H9 (cell line): ENCODE measurements around the gene THSD7B. TPM values are rescaled to one million over a fixed set of nuclear protein-coding genes. Genes with fewer than 3 reads are reported as not detected.

Experiments
- DNase-seq: peaks from one replicate; pipeline ENCODE4 v3.0.0-alpha.2; 2017
- H2AFZ ChIP-seq: one replicate; pipeline ENCODE4 v1.6.1; 2013; ENCODE audit warnings: mild to moderate bottlenecking, low read length, control low read depth, moderate library complexity
- H2AK5ac ChIP-seq: 2 replicates; pipeline ENCODE4 v1.6.1; 2013; ENCODE audit warnings: low read length, control low read depth, mixed read lengths; ENCODE audit not compliant: insufficient read length
- H2BK120ac ChIP-seq: one replicate; pipeline ENCODE4 v1.6.1; 2013; ENCODE audit warnings: low read depth, mild to moderate bottlenecking, low read length, control low read depth, inconsistent platforms; ENCODE audit not compliant: poor library complexity, severe bottlenecking
- H2BK12ac ChIP-seq: 2 replicates; pipeline ENCODE4 v1.6.1; 2013; ENCODE audit warnings: low read length, control low read depth, mixed read lengths, low read depth; ENCODE audit not compliant: insufficient read length
- H2BK15ac ChIP-seq: 2 replicates; pipeline ENCODE4 v1.6.1; 2013; ENCODE audit warnings: low read depth, low read length, control low read depth
- H2BK20ac ChIP-seq: one replicate; pipeline ENCODE4 v1.6.1; 2013; ENCODE audit warnings: low read depth, mild to moderate bottlenecking, low read length, control low read depth, inconsistent platforms; ENCODE audit not compliant: poor library complexity, severe bottlenecking
- H2BK5ac ChIP-seq: 2 replicates; pipeline ENCODE4 v1.6.1; 2013; ENCODE audit warnings: low read length, control low read depth, mixed read lengths; ENCODE audit not compliant: insufficient read length
- H3K14ac ChIP-seq: 2 replicates; pipeline ENCODE4 v1.6.1; 2013; ENCODE audit warnings: low read length, control low read depth; ENCODE audit not compliant: insufficient read depth
- H3K18ac ChIP-seq: 2 replicates; pipeline ENCODE4 v1.6.1; 2013; ENCODE audit warnings: low read depth, mild to moderate bottlenecking, mixed read lengths, low read length, control low read depth; ENCODE audit not compliant: insufficient read length
- H3K23ac ChIP-seq: 2 replicates; pipeline ENCODE4 v1.6.1; 2013; ENCODE audit warnings: low read length, control low read depth, mixed read lengths, low read depth; ENCODE audit not compliant: insufficient read length
- H3K23me2 ChIP-seq: 2 replicates; pipeline ENCODE4 v1.6.1; 2013; ENCODE audit warnings: low read depth, mild to moderate bottlenecking, mixed read lengths, low read length, control low read depth; ENCODE audit not compliant: insufficient read length, poor library complexity, severe bottlenecking
- H3K27ac ChIP-seq: 2 replicates; pipeline ENCODE4 v1.5.1; 2013; ENCODE audit warnings: low read length, control low read depth, mixed read lengths, low read depth; ENCODE audit not compliant: insufficient read length
- H3K27me3 ChIP-seq: 2 replicates; pipeline ENCODE4 v1.6.1; 2013; ENCODE audit warnings: low read length, control low read depth, inconsistent platforms; ENCODE audit not compliant: insufficient read depth
- H3K4ac ChIP-seq: 2 replicates; pipeline ENCODE4 v1.6.1; 2013; ENCODE audit warnings: low read depth, mild to moderate bottlenecking, control low read depth, inconsistent platforms, low read length, moderate library complexity
- H3K4me1 ChIP-seq: 2 replicates; pipeline ENCODE4 v1.6.1; 2013; ENCODE audit warnings: low read length, control low read depth, inconsistent platforms; ENCODE audit not compliant: insufficient read depth
- H3K4me2 ChIP-seq: 2 replicates; pipeline ENCODE4 v1.6.1; 2013; ENCODE audit warnings: low read length, control low read depth, mixed read lengths; ENCODE audit not compliant: insufficient read length, insufficient read depth
- H3K56ac ChIP-seq: 2 replicates; pipeline ENCODE4 v1.6.1; 2013; ENCODE audit warnings: low read depth, mild to moderate bottlenecking, mixed read lengths, low read length, control low read depth; ENCODE audit not compliant: insufficient read length
- H3K79me1 ChIP-seq: 2 replicates; pipeline ENCODE4 v1.6.1; 2013; ENCODE audit warnings: low read depth, mild to moderate bottlenecking, moderate library complexity, low read length, control low read depth, inconsistent platforms; ENCODE audit not compliant: insufficient read depth, poor library complexity, severe bottlenecking
- H3K79me2 ChIP-seq: 2 replicates; pipeline ENCODE4 v1.6.1; 2013; ENCODE audit warnings: low read length, control low read depth, inconsistent platforms; ENCODE audit not compliant: insufficient read depth
- H3K9ac ChIP-seq: 2 replicates; pipeline ENCODE4 v1.6.1; 2013; ENCODE audit warnings: low read length, control low read depth, mixed read lengths; ENCODE audit not compliant: insufficient read length; ENCODE audit errors: extremely low read depth
- H3K9me3 ChIP-seq: one replicate; pipeline ENCODE4 v1.6.1; 2013; ENCODE audit warnings: low read depth, low read length, inconsistent platforms; ENCODE audit not compliant: control insufficient read depth
- H3T11ph ChIP-seq: one replicate; pipeline ENCODE4 v1.6.1; 2013; ENCODE audit warnings: mild to moderate bottlenecking, low read length, control low read depth, inconsistent platforms
- H4K20me1 ChIP-seq: one replicate; pipeline ENCODE4 v1.6.1; 2013; ENCODE audit not compliant: control insufficient read depth, insufficient read length, insufficient read depth
- H4K5ac ChIP-seq: 2 replicates; pipeline ENCODE4 v1.6.1; 2013; ENCODE audit warnings: low read depth, mild to moderate bottlenecking, mixed read lengths, low read length, control low read depth; ENCODE audit not compliant: insufficient read length
- H4K8ac ChIP-seq: replicated peaks from 2 replicates; pipeline ENCODE4 v1.6.1; 2013; ENCODE audit warnings: low read length, control low read depth, mixed read lengths, low read depth; ENCODE audit not compliant: insufficient read length
- H4K91ac ChIP-seq: 2 replicates; pipeline ENCODE4 v1.6.1; 2013; ENCODE audit warnings: low read depth, mild to moderate bottlenecking, moderate library complexity, mixed read lengths, low read length, control low read depth; ENCODE audit not compliant: insufficient read length
- H3K27ac Mint-ChIP-seq, 3 experiments: 2 replicates in 2 of 3; 3 replicates in 1 of 3; pipeline ENCODE4 v1.8.0; 2020 to 2021; ENCODE audit warnings: mixed read lengths in 3 of 3, mild to moderate bottlenecking in 1 of 3, moderate library complexity in 1 of 3
- H3K27me3 Mint-ChIP-seq: 2 replicates; pipeline ENCODE4 v1.8.0; 2021; ENCODE audit warnings: low read depth, mild to moderate bottlenecking, moderate library complexity, mixed read lengths
- H3K36me3 Mint-ChIP-seq, 3 experiments: 2 replicates in 2 of 3; 3 replicates in 1 of 3; pipeline ENCODE4 v1.8.0; 2020 to 2021; ENCODE audit warnings: low read depth in 3 of 3, mixed read lengths in 3 of 3; ENCODE audit not compliant: insufficient read depth in 1 of 3
- H3K4me1 Mint-ChIP-seq, 2 experiments: 2 replicates each; pipeline ENCODE4 v1.8.0; 2020; ENCODE audit warnings: mixed read lengths in 2 of 2
- H3K4me3 Mint-ChIP-seq, 2 experiments: 2 replicates in 1 of 2; 3 replicates in 1 of 2; pipeline ENCODE4 v1.8.0; 2020 to 2021; ENCODE audit warnings: mild to moderate bottlenecking in 2 of 2, mixed read lengths in 2 of 2, moderate library complexity in 1 of 2
- H3K9me3 Mint-ChIP-seq, 2 experiments: 2 replicates in 1 of 2; 3 replicates in 1 of 2; pipeline ENCODE4 v1.8.0; 2020; ENCODE audit warnings: mild to moderate bottlenecking in 2 of 2, mixed read lengths in 2 of 2, moderate library complexity in 1 of 2
- WGBS: extraction: QIAGEN DNeasy Blood & Tissue Kit; methylation state at CpG from one replicate; pipeline ENCODE4 v1.1.7; 2013; ENCODE audit warnings: missing lambda C conversion rate, low lambda C conversion rate, mixed read lengths; ENCODE audit not compliant: insufficient read length; ENCODE audit errors: extremely low coverage; 5-methylcytosine and 5-hydroxymethylcytosine counted together
- total RNA-seq: library from RNA; stranded (reverse); gene quantifications from 2 replicates; pipeline ENCODE4 v1.2.1, GENCODE V29; 2021
- TF ChIP-seq, protein P1 (sequence below): fragments of 200-600 bp; sonication (generic); conservative IDR thresholded peaks from 3 replicates; pipeline ENCODE4 v1.8.0; 2021; ENCODE audit warnings: antibody characterized with exemption, mild to moderate bottlenecking

Gene THSD7B
- total RNA-seq, 1 experiment from 2014 or later = 0.85 TPM

DNA sequence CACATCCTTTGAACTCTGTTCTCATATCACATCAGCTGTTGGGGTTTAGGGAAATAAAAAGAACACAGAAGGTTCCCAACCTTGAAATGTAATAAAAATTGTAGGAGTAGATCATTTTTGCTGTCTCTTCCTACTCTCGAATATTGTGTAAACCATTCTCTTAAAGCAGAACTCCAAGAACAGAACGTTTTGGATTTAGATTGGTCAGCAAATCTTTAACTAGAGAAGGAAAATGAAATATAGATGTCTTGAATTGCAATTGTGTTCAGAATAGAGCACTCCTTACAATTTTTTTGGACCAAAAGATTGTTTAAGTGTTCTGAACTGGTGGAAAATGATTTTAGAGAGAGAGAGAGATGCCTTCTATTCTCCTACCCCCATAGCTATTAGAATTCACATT is 23.9 kb upstream of the THSD7B start:
- no peak overlapping the region for H3K9ac ChIP-seq
- H4K91ac ChIP-seq = no peak overlapping the region
- no peaks in the 10 kb centered on the region for H3K79me2 ChIP-seq
- no peak overlapping the region for H2BK120ac ChIP-seq
- no peak overlapping the region for H3K4ac ChIP-seq
- no CpG with 5 or more reads among the region's 2 CpGs for WGBS
- no peak overlapping the region for H3K18ac ChIP-seq
- no peak overlapping the region for H3K27ac ChIP-seq
- TF ChIP-seq, protein P1, sequence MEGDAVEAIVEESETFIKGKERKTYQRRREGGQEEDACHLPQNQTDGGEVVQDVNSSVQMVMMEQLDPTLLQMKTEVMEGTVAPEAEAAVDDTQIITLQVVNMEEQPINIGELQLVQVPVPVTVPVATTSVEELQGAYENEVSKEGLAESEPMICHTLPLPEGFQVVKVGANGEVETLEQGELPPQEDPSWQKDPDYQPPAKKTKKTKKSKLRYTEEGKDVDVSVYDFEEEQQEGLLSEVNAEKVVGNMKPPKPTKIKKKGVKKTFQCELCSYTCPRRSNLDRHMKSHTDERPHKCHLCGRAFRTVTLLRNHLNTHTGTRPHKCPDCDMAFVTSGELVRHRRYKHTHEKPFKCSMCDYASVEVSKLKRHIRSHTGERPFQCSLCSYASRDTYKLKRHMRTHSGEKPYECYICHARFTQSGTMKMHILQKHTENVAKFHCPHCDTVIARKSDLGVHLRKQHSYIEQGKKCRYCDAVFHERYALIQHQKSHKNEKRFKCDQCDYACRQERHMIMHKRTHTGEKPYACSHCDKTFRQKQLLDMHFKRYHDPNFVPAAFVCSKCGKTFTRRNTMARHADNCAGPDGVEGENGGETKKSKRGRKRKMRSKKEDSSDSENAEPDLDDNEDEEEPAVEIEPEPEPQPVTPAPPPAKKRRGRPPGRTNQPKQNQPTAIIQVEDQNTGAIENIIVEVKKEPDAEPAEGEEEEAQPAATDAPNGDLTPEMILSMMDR = no peak
- no peaks in the 10 kb centered on the region for H3K23me2 ChIP-seq
- H4K8ac ChIP-seq = no peak overlapping the region
- Mint-ChIP-seq H3K27ac (no peak overlapping the region), H3K9me3 (no peaks in the 10 kb centered on the region), H3K4me3 (no peak overlapping the region), H3K4me1 (no peaks in the 10 kb centered on the region; a peak in 1 of 4 replicates), H3K27me3 (peaks cover 31% of the 10 kb centered on the region), H3K36me3 (no peaks in the 10 kb centered on the region)
- no peaks in the 10 kb centered on the region for H4K20me1 ChIP-seq
- no peak overlapping the region for H2BK5ac ChIP-seq
- no peak overlapping the region for H3K4me2 ChIP-seq
- DNase-seq = no peak
- H3K27me3 ChIP-seq = no peaks in the 10 kb centered on the region
- H3K9me3 ChIP-seq = no peaks in the 10 kb centered on the region
- H4K5ac ChIP-seq = no peak overlapping the region
- no peak overlapping the region for H3T11ph ChIP-seq
- no peaks in the 10 kb centered on the region for H3K79me1 ChIP-seq
- H3K23ac ChIP-seq = no peak overlapping the region
- no peak overlapping the region for H2BK12ac ChIP-seq
- H2AFZ ChIP-seq = no peak overlapping the region
- H2AK5ac ChIP-seq = no peak overlapping the region
- H2BK15ac ChIP-seq = no peak overlapping the region
- H2BK20ac ChIP-seq = no peak overlapping the region
- no peak overlapping the region for H3K56ac ChIP-seq
- H3K4me1 ChIP-seq = no peaks in the 10 kb centered on the region
- H3K14ac ChIP-seq = no peak overlapping the region
